Cardiac muscle cell (in vitro differentiated cells and primary cell): Measurements from ENCODE around the gene TCTN2. TPM values are rescaled to one million over a fixed set of nuclear protein-coding genes. Genes with fewer than 3 reads are reported as not detected.
A peak's percentile ranks its signal among the peaks of the same experiment; 100 is the strongest.

Experiments
- DNase-seq, 2 donors: peaks; one replicate each; pipeline versions ENCODE4 v3.0.0 to v3.0.0-alpha.2; 2010 to 2017; ENCODE audit warnings: low read depth in 1 of 2, low spot score in 1 of 2
- H3K27ac ChIP-seq: fragments of 200-600 bp; sonication (generic); 2 replicates; pipeline ENCODE4 v1.5.1; 2016
- H3K27me3 ChIP-seq: fragments of 200-600 bp; sonication (generic); 2 replicates; pipeline ENCODE4 v1.6.0; 2016; ENCODE audit warnings: control low read depth
- H3K36me3 ChIP-seq: fragments of 200-600 bp; sonication (generic); 2 replicates; pipeline ENCODE4 v1.5.1; 2016; ENCODE audit warnings: control low read depth
- H3K4me1 ChIP-seq: fragments of 200-600 bp; sonication (generic); 2 replicates; pipeline ENCODE4 v1.8.1; 2017; ENCODE audit warnings: low read depth, mild to moderate bottlenecking, mixed run types
- H3K4me3 ChIP-seq: fragments of 200-600 bp; sonication (generic); 2 replicates; pipeline ENCODE4 v1.5.1; 2016; ENCODE audit warnings: mild to moderate bottlenecking
- H3K9me3 ChIP-seq: fragments of 200-600 bp; sonication (generic); 2 replicates; pipeline ENCODE4 v1.5.1; 2017; ENCODE audit warnings: low read depth, mild to moderate bottlenecking, control low read depth
- polyA plus RNA-seq: library from polyadenylated mRNA; unstranded; fragments of >200 nt; fragmentation: Nextera tagmentation; extraction: Ambion mirVana; gene quantifications from 2 replicates; pipeline ENCODE4 v1.2.1, GENCODE V29; 2016
- total RNA-seq: library from RNA; depleted of rRNA; stranded (reverse); fragments of >200 nt; gene quantifications from 2 replicates; pipeline ENCODE4 v1.2.3, GENCODE V29; 2016
- TF ChIP-seq, protein P1 (sequence below): IDR thresholded peaks from 2 replicates; pipeline ENCODE4 v1.5.1; 2012; ENCODE audit warnings: low read depth, mild to moderate bottlenecking, low read length

The TCTN2 gene
- total RNA-seq (5.8 and 7.5 TPM in 2 replicates), polyA plus RNA-seq (4.3 and 5.0 TPM in 2 replicates)

- Histone ChIP-seq H3K36me3 (peaks cover 8% of the 10 kb centered on the region), H3K4me1 (peaks cover 7% of the 10 kb centered on the region), H3K27ac (peak within 1 kb of the TSS; percentile 49), H3K27me3 (no peaks in the 10 kb centered on the region), H3K9me3 (no peaks in the 10 kb centered on the region), H3K4me3 (peak within 1 kb of the TSS; percentile 90)
- TF ChIP-seq, protein P1, sequence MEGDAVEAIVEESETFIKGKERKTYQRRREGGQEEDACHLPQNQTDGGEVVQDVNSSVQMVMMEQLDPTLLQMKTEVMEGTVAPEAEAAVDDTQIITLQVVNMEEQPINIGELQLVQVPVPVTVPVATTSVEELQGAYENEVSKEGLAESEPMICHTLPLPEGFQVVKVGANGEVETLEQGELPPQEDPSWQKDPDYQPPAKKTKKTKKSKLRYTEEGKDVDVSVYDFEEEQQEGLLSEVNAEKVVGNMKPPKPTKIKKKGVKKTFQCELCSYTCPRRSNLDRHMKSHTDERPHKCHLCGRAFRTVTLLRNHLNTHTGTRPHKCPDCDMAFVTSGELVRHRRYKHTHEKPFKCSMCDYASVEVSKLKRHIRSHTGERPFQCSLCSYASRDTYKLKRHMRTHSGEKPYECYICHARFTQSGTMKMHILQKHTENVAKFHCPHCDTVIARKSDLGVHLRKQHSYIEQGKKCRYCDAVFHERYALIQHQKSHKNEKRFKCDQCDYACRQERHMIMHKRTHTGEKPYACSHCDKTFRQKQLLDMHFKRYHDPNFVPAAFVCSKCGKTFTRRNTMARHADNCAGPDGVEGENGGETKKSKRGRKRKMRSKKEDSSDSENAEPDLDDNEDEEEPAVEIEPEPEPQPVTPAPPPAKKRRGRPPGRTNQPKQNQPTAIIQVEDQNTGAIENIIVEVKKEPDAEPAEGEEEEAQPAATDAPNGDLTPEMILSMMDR: no peak
- DNase-seq: peak; percentile 94 to 96
Observed at GRCh38 chr12:123670882-123671728, at the start of gene TCTN2. TSS of gene TCTN2 (plus strand) at chr12:123671113. CDS start at chr12:123671241, 128 bp downstream.

DNA sequence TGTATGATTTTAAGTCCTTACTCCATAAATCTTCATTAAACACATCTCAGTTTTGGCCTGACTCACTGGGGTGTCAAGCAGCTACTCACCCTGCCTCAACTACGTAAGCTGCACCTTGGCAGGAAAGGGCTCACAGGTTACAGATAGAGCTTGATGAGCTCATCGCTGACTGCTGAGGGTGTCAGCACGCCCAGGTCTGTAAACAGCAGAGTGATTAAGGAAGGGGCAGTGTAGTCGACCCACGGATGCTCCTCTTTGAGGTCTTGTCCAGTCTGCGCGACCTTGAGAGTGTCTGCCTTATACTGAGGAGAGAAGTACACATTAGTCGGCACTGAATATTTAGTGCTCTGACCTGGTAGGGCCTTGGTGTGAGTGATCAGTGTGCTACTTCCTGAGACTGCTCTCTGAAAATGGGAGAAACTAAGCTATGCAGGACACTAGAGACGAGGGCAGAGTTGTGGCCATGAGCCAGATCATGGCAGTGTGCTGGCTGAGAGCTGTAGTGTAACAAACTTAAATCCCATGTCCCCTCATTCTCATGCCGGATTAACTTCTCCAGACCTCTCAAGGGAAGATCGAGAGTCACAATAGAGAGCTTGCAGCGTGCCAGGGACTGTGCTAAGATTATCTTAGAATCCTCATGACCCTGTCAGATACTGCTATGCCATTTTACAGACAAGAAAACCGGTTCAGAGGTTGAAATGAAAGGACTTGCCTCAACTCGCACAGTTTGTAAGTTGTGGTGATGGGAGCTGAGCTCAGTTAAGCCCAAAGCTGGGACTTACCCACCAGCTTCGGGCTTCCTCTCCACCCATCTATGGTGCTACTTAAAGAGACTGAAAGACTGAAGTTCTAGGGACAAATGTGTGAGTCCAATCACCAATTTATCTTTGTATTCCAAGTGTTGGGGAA lies 49.0 kb upstream of the TCTN2 start:
- H3K36me3 ChIP-seq: peaks cover 65% of the 10 kb centered on the region
- DNase-seq: no peak
- H3K9me3 ChIP-seq: no peaks in the 10 kb centered on the region
- no peak overlapping the region for H3K4me3 ChIP-seq
- H3K4me1 ChIP-seq: no peaks in the 10 kb centered on the region
- TF ChIP-seq, protein P1: no peak
- H3K27ac ChIP-seq: no peak overlapping the region
- H3K27me3 ChIP-seq: no peaks in the 10 kb centered on the region

DNA sequence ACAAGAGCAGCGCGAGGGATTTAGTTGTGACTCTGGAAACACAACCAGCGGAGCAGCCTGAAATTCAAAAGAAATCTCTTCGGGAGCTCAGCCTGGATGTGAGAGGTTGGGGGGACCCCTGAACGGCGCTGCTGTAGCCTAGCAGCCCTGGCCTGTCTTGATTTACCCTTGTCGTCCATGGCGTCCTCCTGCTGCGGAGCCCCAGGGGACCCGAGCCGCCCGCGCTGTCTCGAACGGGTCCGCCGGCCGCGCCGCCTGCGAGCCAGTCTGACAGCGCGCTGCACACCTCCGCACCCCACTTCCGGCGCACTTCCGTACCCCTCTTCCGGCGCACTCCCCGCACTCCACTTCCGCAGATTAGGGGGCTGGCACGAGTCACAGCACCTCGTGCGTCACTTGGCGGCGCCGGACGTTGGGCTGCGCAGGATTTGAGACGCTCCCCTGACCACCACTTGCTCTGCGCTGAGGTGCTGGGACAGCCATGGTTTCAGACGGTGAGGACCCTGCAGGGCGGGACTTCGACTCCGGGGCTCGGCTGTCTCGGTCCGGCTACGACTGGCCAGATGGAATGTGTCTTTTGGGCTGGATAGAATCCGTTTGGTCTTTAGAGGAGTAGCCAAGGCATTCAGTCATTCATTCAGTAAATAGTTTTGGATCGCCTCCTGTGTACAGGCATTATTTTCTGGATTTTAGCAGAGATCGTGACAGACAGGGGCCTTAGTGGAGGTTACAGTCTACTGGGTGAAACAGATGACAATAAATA lies 37.4 kb upstream of the TCTN2 start, which contains the start of the genes EIF2B1 and GTF2H3:
TSS of gene EIF2B1 (minus strand) at position 308 of the 763 bp plus-strand sequence. CDS start at position 179, 129 bp downstream.
TSS of gene GTF2H3 (plus strand) at position 451 of the 763 bp plus-strand sequence. CDS start at position 482, 31 bp downstream.
- Histone ChIP-seq H3K4me1 (peaks cover 5% of the 10 kb centered on the region), H3K9me3 (no peaks in the 10 kb centered on the region), H3K27me3 (no peaks in the 10 kb centered on the region), H3K36me3 (peaks cover 24% of the 10 kb centered on the region), H3K4me3 (peak within 1 kb of the TSS; percentile 79), H3K27ac (peak within 1 kb of the TSS; percentile 88)
- TF ChIP-seq, protein P1: no peak
- peak; percentile 97 to 98 for DNase-seq

GRCh38 chr12:123634142-123634561 lies 36.8 kb upstream of the TCTN2 start:
- H3K27ac ChIP-seq: peak overlapping the region; percentile 88
- no peak for DNase-seq

More at GRCh38 chr12:123634142-123634561, 36.8 kb upstream of the TCTN2 start:
- Histone ChIP-seq H3K27me3 (no peaks in the 10 kb centered on the region), H3K9me3 (no peaks in the 10 kb centered on the region), H3K4me1 (peaks cover 5% of the 10 kb centered on the region), H3K36me3 (peaks cover 19% of the 10 kb centered on the region), H3K4me3 (peak overlapping the region; percentile 79)
- TF ChIP-seq, protein P1: no peak
